G401 (cell line): ENCODE data around the gene PRDM1. TPM values are rescaled to one million over a fixed set of nuclear protein-coding genes. Genes with fewer than 3 reads are reported as not detected.

Source experiments
- DNase-seq: peaks from one replicate; pipeline ENCODE4 v3.0.0-alpha.2; 2015; ENCODE audit warnings: low spot score
- in situ Hi-C: cut with HindIII; loops from 2 replicates; pipeline ENCODE4 v1.10.0; 2016; ENCODE audit warnings: low sequenced_read_pairs, mixed read lengths
- total RNA-seq: library from RNA; depleted of rRNA; stranded (reverse); fragments of >200 nt; shearing (Covaris generic); gene quantifications from 2 replicates; pipeline ENCODE4 v1.2.3, GENCODE V29; 2014; rRNA removed

Gene PRDM1
- not detected in 2 replicates for total RNA-seq

DNA sequence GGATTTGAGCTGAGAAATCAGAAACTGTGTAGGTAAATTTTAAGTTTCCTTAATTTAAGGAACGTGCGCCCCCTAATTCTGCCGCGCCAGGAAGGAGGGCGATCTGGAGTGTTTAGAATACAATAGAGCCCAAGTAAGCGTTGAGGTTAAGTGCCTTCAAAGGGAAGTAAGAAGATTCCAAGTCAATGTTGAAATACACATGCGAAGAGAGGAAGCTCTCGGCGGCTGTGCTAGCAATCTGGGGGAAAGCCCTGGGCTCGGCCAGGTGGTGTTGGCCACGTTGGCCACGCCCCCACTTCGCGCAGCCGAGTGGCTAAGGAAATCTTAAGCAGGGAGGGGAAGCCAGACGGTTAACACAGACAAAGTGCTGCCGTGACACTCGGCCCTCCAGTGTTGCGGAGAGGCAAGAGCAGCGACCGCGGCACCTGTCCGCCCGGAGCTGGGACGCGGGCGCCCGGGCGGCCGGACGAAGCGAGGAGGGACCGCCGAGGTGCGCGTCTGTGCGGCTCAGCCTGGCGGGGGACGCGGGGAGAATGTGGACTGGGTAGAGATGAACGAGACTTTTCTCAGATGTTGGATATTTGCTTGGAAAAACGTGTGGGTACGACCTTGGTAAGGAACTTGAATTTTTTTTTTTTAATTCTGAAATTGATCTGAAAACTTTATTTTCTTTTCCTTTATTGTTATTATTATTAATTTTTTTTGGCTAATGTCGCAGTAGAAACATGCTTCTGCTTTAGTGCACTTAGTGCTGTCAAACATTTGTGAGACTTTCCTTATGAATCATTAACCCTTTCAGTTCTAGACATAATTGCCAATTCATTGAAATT is at the start of gene PRDM1:
Gene PRDM1 (plus strand): TSS at position 353 of the 830 bp plus-strand sequence. CDS start 218 bp downstream, at position 571.
- in situ Hi-C loops = no loop called here
- DNase-seq = peak; percentile 93

DNA sequence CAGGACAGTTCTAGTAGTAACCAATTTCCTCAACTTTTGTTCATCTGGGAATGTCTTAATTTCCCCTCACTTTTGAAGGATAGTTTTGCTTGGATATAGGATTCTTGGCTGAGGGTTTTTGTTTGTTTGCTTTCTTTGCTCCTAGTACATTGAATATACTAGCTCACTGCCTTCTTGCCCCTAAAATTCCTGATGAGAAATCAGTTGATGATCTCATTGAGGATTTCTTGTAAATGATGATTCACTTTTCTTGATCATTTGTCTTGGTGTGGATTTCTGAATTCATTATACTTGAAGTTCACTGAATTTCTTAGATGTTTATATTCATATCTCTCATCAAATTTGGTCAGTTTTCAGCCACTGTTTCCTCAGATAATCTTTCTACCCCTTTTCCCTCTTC is 49.1 kb upstream of the PRDM1 start:
- in situ Hi-C loops = no loop called here
- no peak for DNase-seq

DNA sequence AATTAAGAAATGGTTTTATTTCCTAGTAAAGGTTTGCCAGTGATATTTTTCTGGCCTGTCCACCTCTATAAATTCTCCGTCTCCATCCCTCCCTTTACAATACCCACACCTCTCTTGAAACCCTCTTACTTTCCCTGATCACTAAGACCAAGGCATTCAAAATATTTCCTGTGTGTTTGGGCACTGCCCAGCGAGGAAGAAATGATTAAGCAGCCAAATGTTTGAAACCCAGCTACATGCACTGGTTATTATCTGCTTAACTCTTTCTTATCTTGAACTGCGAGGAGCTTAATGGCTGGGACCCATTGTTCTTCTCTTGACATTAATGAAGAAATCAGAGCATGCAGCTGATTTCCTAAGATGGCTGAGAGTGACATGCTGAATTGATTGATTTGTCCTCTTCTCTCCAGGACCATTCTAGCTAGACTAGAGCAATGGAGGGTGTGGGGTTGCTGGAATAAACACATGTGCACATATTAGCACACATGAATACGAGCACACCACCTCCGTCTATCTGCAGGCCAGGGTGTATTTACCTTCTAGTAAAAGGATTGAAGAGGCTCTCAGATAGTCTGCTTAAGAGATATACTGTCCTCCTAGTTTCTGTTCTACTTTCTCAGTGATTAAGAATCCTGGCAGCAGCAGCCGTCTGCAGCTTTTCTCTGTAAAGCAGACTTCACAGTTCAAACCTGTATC is 46.1 kb upstream of the PRDM1 start:
- peak; percentile 31 for DNase-seq
- in situ Hi-C loops = no loop called here

DNA sequence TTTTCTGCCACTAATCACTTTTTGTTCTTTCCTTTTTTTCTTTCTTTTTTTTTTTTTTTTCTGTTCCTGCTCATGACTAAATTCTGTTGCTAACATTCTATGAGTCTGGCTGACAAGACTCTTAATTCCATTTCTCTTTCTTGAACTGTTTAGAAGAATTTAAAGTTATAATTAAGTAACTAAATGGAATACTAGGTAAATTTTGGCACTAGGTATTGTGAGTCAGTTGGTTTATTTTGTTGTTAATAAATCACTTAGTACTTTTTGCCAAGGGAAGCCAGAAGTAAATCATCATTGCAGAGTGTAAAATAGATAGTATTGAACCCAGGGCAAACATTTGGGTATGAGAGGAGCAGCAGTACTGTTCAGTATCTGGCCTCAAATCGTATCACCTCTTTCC is 42.0 kb upstream of the PRDM1 start:
- in situ Hi-C loops = no loop called here

DNA sequence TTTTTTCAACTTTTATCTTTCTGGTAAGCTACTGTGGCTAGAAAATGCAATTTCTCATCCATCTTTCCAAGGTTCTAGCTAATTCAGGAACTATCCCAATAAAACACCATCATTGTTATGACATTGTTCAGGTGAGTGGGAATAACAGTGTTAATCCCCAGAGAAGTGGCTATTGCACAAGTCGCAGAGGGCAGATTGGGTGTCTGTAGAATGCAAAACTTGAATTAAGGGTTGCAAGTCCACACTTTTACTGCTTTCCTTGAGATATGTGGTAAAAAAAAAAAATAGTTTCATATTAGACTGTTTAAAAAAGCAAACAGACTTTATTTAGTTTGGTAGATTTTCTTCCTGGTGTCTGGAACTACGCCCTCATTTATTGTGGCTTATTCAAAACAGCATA is 41.1 kb upstream of the PRDM1 start:
- in situ Hi-C loops = no loop called here
- DNase-seq = no peak

More for the DNA sequence above, 42.0 kb upstream of the PRDM1 start:
- DNase-seq = no peak

DNA sequence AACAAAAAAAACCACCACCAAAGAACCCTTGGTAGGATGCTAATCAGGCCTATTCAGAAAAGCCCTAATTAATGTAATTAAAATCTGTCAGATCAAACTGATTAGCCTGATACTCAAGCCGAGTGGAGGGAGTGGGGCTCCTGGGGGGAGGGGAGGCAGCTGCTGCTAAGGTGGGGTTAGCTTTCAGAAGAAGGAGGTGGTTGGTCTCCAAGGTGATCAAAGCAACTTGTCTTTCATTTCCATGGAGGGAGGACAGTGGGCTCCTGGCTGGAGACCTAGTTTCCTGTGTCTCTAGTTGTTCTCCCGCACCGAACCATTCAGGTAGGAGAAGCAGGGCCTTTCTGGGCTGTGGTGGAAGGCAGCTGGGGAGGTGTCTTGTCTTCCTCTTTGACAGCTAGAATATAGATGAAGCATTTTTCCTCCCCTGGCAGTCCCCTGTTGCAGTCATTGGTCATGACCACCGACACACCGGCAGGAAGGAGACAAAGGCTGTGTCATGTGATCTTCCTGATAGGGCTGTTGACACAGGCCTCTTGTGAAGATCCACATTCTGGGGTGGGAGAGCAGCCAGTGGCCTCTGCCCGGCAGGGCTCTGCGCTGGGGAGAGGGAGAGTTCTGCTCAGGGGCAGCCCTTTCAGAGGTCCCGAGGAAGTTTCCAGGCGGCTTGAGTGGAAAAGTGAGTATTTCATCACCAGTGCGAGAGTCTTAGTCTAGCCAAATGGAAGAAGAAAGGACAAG is 39.9 kb upstream of the PRDM1 start:
- DNase-seq = no peak
- in situ Hi-C loops = no loop called here

DNA sequence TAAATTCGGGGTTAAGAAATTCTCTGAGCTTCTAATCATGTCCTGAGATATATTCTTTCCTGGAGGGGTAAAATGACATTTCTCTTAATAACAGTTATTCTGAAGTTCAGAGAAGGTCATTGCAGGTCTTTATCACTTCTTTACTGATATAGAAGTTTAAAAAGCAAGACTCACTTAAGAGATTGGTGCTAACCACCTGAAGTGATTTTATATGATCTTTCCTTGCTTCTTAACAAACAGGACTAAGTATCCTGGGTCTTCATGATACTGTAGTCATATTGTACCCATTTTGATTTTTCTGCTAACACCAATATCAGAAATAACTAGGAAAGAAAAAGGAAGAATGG is 39.3 kb upstream of the PRDM1 start:
- no peak for DNase-seq
- in situ Hi-C loops = no loop called here

DNA sequence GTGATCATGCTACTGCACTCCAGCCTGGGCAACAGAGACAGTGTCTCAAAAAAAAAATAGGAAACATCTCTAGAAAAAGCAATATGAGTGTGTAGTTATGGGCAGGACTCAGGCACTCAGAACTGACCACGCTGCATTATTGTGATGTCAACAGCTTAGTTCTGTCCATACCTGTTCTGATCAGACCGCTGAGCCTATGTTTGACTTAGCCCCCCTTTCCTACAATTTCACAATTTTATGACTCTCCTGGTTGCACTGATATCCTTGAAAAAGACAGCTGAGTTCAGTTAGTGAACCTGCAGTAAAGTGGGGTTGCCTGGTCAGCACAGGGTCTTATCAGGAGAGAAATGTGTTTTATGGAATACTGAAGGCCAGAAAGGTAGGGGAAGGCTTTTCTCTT is 37.8 kb upstream of the PRDM1 start:
- in situ Hi-C loops = no loop called here
- no peak for DNase-seq

DNA sequence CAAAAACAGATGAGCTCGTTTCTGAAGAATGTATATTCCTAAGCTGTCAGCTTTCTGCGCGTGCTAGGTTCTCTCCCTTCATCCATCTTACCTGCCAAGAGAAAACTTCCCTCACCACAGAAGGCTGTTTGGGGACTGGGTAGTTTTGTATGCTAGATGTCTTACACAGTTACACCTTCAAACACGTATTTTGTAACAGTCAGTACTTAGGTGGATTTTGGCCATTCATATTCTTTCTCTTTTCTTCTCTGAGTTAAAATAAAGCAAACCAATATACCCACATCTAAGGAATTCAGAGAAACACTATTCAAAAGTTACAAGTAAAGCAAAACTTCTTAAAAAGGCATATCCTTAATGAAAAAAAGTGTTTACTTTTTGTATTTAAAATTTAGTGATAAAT is 35.6 kb upstream of the PRDM1 start:
- DNase-seq = no peak

DNA sequence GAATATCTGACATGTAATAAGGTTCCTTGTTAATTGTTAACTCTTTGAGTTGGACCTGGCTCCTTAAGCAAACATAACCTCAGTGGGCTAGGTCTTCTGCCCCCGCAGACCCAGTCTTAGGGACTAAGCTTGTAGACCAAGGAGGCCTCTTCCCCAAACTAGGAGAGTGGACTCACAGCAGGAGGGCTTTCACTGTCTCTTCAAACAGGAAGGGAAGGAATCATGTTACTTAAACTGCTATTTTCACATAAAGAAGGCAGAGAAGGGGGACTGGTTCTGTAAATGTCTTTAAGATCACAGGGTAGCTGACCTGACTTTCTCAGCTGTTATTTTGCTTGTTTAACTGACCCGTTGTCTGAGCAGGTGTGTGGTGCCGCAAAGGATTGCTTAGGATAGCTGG is 34.9 kb upstream of the PRDM1 start:
- in situ Hi-C loops = no loop called here
- DNase-seq = no peak

More for the DNA sequence above, 35.6 kb upstream of the PRDM1 start:
- in situ Hi-C loops = no loop called here

DNA sequence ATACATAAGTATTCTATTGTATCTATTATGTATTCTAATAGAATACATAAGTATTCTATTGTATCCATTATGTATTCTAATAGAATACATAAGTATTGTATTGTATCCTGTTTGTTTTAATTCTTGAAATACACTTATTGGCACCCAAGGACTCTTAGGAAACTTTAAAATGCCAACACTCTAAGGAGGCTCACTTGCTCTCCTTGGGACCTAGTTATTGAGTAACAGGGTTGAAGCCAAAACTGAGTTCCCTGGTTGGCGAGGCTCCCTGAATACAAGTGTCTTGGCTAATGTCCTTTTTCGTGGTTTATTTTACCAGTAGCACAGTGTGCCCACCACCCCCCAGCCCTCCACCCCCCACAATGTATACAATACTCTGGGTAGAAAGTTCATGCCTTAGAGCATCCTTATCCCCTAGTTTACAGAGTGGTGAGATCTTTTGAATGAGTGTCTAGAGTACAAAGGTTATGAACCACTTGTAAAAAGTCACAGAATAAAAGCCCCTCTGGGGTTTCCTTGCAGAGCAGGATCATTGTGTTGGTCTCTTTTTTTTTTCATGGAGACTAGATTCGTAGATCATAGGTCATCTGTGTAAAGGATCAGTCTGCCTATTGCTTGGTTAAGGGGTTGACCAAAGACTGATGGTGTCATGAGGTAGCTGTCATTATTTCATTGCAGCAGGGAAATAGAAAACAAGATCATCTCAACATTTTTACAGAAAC is 32.5 kb upstream of the PRDM1 start:
- in situ Hi-C loops = no loop called here
- DNase-seq = no peak

DNA sequence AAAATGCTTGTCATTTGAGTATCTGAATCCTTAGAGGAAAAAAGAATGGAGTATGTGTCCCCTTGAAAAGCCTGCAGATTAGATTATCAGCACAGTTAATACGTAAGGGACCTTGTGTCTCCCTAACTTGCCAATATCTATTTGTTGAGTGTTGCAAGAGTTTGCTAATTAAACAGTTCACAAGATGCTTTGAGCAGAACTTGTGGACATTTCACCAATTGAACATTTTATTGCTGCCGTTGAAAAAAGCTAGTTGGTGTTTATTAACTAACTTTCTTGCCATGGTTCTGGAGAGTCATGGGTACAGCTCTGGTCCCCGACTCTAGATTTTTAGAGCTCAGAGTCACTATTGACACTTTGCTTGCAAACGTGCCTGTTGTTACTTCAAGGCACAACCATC is 30.6 kb upstream of the PRDM1 start:
- DNase-seq = no peak
- in situ Hi-C loops = no loop called here

DNA sequence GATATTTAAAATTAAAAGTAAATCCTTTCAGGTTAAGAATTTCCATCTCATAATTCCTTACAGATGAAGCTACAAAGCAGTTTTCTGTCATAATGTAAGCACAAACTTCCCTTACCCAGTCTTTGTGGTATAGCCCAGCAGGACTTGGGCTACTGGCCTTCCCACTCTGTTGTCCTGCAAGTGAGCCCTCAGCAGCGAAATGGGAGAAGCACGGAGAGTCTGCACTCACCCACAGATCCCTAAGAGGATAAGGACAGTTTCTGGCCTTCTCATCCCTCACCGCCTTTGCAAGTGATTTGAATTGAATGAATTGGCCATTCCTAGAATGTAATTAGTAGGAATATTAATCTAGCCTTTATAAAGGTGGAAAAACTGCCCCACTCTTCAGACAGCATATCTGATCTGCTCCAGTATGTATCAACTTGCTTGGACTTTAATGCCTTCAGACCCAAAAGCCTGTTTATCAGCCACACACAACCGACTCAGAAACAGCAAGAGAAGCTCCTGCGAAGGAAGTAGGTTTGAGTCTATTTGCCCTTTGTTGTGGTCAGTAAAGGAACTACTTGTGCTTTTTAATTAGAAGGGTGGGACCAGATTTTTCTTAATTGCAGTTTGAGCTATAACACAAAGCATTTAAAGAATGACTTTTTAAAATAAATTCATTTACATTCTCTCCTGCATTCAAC is 29.9 kb upstream of the PRDM1 start:
- in situ Hi-C loops = no loop called here
- DNase-seq = no peak

DNA sequence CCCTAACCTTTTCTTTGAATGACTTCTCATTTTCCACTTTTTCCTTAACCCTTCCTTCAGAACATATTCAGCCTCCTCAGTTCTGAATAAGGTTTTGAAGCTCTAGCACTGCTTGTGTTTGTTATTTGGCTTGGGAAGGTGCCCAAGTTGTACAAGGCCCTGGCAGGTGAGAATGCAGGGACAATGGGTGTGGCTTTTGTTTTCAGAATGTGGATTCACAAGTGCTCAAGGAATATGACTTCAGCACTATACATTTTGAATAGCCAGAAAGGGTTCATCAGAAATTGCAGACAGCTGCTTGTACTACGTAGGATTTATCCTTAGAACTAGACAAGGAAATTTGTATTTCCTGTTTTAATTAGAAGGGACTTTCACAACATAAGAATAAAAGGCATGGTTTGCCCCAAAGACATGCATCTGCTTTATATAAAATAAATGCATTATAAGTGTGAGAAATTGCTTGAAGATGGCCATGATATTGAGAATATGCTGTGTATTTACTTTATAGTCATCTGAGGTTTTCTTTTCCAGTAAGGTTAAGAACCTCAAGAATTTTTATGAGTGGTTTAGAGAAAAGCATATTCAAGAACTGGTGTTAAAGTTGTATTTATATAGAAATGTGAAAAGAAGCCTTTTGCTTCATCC is 29.3 kb upstream of the PRDM1 start:
- in situ Hi-C loops = no loop called here
- no peak for DNase-seq

DNA sequence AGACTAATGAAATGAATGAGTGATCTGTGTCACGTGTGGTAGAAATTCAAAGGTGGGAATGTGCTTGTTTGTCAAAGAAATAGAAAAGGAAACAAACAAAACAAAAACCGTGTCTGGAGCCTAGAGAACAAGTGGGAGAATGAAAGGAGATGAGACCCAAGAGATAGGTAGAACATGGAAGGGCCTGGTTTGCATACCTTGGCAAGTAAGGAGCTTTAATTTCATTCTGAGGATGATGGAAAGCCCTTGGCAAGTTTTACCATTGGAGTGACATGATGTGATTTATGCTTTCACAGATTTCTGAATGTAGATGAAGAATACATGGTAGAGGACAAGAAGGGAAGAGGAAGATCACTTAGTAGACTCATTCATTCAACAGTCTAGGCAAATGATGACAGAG is 26.8 kb upstream of the PRDM1 start:
- in situ Hi-C loops = no loop called here
- no peak for DNase-seq

DNA sequence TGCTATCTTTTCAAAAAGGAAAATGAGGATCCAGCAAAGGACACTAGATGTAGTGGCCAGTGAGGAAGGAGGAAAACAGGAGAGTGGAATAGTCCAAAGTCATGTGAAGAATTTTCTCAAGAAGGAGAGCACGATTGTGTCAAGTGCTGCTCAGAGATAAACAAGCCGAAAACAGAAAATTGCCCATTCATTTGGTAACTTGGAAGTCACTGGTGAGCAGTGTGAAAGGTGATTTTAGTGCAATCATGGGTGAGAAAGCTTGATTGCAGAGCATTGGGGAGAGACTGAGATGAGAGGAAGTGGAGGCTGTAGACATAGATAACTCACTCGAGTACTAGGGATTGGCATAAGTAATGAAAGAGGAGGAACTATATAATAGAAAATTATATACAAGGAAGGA is 26.0 kb upstream of the PRDM1 start:
- DNase-seq = no peak
- in situ Hi-C loops = no loop called here

DNA sequence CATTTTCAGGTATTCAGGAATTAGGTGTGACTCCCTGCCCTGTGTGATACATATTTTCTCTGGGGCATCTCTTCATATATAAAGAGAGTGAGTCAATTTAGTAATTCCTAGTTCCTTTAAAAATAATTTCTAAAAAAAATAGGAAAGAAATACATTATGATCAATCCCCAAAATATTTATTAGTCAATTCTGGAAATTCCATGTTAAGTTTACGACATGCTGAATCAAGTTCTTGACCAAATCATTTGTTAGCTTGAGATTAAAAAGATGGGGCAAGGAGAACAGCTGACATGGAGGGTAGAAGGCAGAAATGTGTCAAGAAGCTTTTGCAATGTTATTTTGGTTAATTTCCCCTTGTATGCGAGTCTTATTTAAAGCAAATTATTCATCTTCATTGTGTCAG is 22.7 kb upstream of the PRDM1 start:
- in situ Hi-C loops = no loop called here
- no peak for DNase-seq

DNA sequence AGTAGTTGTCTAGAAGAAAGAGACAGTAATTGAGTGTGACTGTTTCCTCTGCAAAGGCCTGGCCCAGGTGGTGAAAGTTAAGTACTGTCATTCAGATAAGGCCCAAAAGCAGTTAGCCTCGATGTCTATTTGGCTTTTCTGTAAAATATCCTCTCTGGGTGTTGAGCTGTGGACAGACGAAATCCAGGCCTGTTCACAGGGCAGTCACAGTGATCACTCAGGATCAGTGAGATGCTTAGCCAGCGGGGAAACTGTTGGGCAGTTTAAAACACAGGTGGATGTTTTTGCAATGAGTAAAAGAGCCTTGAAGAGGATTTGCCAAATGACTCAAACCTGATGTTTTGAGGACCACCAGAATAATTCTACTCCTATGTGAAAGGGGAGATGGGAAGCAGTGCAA is 22.0 kb upstream of the PRDM1 start:
- in situ Hi-C loops = no loop called here

DNA sequence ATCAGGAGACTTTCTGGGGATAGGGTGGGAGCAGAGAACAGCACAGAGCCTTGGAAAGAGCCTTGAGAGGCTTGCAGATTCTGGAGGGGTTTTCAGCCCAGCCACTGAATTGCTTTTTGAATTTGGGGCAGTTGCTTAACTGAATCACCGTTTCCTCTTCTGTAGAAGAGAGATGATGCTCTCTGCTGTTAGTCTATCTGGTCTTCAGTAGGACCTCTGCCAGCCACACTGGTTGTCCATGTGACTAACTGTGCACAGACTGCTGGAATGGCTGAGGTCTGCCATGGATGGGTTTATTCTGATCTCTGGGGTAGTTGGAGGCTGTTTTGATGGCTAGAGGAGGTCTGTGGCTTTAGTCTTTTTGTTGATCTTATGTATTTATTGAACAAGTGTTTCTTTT is 21.4 kb upstream of the PRDM1 start:
- in situ Hi-C loops = no loop called here
- DNase-seq = no peak

More for the DNA sequence above, 22.0 kb upstream of the PRDM1 start:
- DNase-seq = no peak
